GM12891 (cell line): Measurements from ENCODE around the gene EVI5.

ENCODE experiments used
- PAX5 ChIP-seq: IDR thresholded peaks from 2 replicates; pipeline ENCODE4 v1.6.1; 2011; ENCODE audit warnings: low read length, moderate library complexity, mild to moderate bottlenecking; ENCODE audit not compliant: insufficient read depth, severe bottlenecking
- POLR2A ChIP-seq: IDR thresholded peaks from 2 replicates; pipeline ENCODE4 v1.6.1; 2011; ENCODE audit warnings: low read depth, low read length, control low read depth
- POLR2AphosphoS5 ChIP-seq: IDR thresholded peaks from 2 replicates; pipeline ENCODE4 v1.6.1; 2011; ENCODE audit warnings: low read depth, low read length, control low read depth
- SPI1 ChIP-seq: IDR thresholded peaks from 2 replicates; pipeline ENCODE4 v1.6.1; 2011; ENCODE audit warnings: low read depth, low read length, control low read depth
- TAF1 ChIP-seq: IDR thresholded peaks from 2 replicates; pipeline ENCODE4 v1.6.1; 2011; ENCODE audit warnings: low read depth, low read length, control low read depth

GRCh38 chr1:92768296-92768695 is 16.6 kb downstream of the EVI5 start:
- TF ChIP-seq POLR2AphosphoS5: no peak
- no peak for TF ChIP-seq TAF1
- no peak for TF ChIP-seq POLR2A
- TF ChIP-seq PAX5: no peak
- TF ChIP-seq SPI1: no peak
